ENCODE results near the gene RHEBL1. TPM values are rescaled to one million over a fixed set of nuclear protein-coding genes. Genes with fewer than 3 reads are reported as not detected.

Gene RHEBL1
- total and polyA plus RNA-seq, 2 of the 8 experiments (the other 6 are each of a cell fraction or from before 2014, with no cell fraction given) = 7.5 to 9.4 TPM

GRCh38 chr12:49039421-49040363 lies 30.1 kb downstream of the RHEBL1 start (continued):
- no peak for TF ChIP-seq CEBPB (IDR thresholded peaks at IDR 0.05; ENCODE audit: low read depth, low read length)
- no peak for TF ChIP-seq HDAC6 (IDR thresholded peaks at IDR 0.05; ENCODE audit: low read depth, low read length)
- TF ChIP-seq KDM5A (IDR thresholded peaks at IDR 0.05; ENCODE audit: low read length) = no peak
- no peak for TF ChIP-seq KDM1A (IDR thresholded peaks at IDR 0.05; ENCODE audit: borderline replicate concordance, low read length)
- TF ChIP-seq, protein P1, sequence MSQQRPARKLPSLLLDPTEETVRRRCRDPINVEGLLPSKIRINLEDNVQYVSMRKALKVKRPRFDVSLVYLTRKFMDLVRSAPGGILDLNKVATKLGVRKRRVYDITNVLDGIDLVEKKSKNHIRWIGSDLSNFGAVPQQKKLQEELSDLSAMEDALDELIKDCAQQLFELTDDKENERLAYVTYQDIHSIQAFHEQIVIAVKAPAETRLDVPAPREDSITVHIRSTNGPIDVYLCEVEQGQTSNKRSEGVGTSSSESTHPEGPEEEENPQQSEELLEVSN (IDR thresholded peaks at IDR 0.05) = no peak
- no peak for TF ChIP-seq RXRA (IDR thresholded peaks at IDR 0.05; ENCODE audit: insufficient read depth, low read depth, low read length)
- TF ChIP-seq POLR2AphosphoS5 (IDR thresholded peaks at IDR 0.05; ENCODE audit: low read depth, low read length) = no peak
- TF ChIP-seq NANOG (IDR thresholded peaks at IDR 0.05; ENCODE audit: insufficient read depth, low read depth, low read length, poor library complexity, severe bottlenecking) = no peak

All from H1 (cell line).